Pulmonary artery endothelial cell (primary cell): ENCODE data around the gene LAMA3. TPM values are rescaled to one million over a fixed set of nuclear protein-coding genes. Genes with fewer than 3 reads are reported as not detected.

ENCODE experiments used
- DNase-seq: peaks from one replicate; pipeline ENCODE4 v3.0.0-alpha.2; 2011; ENCODE audit warnings: low read depth, low spot score
- total RNA-seq: library from RNA; depleted of rRNA; stranded (reverse); fragments of >200 nt; gene quantifications from 2 replicates; pipeline ENCODE4 v1.2.3, GENCODE V29; 2014

Gene LAMA3
- total RNA-seq, 1 donor from 2014 or later: 5.5 TPM

- no peak for DNase-seq
Observed at GRCh38 chr18:23669804-23670405, 19.3 kb upstream of the LAMA3 start.

- DNase-seq: no peak
Observed at GRCh38 chr18:23671564-23671963, 17.7 kb upstream of the LAMA3 start.

DNA sequence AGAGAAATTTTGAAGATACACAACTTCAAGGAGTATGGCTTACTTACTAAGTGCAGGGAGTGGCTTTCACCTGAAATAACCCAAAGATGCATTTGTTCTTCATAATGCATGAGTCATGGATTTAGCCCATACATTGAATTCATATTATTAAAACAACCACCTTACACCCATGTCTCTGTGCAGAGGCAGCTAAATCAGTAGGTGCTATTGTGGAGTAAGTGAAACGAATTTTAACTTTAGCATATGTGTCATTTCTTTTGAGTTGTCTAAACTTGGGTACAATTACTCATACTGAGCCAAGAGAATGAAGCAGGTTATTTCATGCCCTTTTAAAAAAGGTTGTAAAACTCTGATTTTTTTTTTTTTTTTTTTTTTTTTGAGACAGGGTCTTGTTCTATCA is 15.5 kb upstream of the LAMA3 start:
- DNase-seq: no peak

DNA sequence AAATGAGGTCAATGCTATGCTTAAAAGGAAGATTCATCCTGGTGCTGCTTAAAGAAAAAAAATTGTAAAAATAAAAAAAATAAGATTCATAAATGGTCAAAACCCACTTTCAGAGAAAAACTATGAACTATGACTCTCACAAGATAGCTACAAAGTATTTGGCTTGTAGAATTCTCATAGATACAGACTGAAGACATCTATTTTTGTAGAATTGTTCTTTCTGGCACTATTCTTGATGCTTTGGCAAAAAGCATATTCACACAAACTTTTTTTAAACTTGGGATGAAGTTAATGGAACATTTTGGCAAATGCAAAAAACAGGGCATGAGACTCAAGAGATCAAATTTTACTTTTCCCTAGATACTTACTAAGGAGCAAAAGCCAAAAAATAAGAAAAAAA is 14.0 kb upstream of the LAMA3 start:
- DNase-seq: no peak

DNA sequence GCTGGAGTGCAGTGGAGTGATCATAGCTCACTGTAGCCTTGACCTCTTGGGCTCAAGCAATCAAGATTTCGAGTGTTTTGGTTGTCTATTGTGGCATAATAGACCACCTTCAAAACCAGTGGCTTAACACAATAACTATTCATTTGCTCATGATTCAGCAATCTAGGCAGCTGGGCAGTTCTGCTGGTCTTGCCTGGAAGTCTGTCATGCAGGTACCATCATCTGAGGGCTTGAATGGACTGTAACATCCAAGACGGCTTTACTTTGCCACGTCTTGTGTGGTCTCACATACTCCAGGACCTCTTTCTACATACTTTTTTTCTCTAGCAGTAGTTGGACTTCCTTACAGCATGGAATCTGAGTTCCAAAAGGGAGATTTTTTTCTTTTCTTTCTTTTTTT is 13.4 kb upstream of the LAMA3 start:
- no peak for DNase-seq

GRCh38 chr18:23682045-23682444 is 7.2 kb upstream of the LAMA3 start:
- no peak for DNase-seq

DNA sequence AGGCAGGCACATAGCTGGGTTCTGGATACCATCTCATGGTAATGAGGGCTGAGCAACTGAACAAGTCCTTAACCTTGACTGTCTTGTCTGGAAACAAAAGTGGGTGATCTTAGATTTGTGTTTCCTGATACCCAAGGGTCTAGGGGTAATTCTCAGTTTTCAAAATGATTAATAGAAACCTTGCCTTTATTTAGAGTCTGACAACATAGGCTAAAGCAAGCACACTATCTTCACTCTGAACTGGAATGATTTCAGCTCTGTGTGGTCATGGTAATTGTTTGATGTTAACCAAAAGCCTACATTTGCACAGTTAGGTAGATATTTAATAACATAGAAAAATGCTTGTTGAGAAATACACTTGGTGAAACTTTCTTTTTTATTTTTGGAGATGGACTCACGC is 6.8 kb upstream of the LAMA3 start:
- DNase-seq: no peak

- DNase-seq: no peak
Observed at GRCh38 chr18:23683155-23683554, 6.1 kb upstream of the LAMA3 start.

DNA sequence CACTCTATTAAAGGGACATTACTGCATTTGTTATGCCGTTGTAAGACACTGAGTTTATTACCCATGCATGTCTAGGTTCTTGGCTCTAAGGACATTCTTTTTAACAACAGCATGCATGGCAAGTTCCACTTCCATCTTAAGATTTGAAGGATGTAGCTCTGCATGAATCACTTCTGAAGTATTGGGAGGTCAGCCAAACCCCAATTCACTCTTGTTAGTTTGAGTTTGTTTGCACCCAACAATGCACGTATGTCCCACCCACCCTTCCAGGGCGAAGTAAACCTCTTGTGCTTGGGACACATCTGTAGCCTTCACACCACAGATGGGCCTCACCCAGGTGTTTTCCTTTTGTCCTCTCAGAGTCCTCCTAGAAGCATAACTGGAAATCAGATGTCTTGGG is 5.6 kb upstream of the LAMA3 start:
- DNase-seq: no peak

DNA sequence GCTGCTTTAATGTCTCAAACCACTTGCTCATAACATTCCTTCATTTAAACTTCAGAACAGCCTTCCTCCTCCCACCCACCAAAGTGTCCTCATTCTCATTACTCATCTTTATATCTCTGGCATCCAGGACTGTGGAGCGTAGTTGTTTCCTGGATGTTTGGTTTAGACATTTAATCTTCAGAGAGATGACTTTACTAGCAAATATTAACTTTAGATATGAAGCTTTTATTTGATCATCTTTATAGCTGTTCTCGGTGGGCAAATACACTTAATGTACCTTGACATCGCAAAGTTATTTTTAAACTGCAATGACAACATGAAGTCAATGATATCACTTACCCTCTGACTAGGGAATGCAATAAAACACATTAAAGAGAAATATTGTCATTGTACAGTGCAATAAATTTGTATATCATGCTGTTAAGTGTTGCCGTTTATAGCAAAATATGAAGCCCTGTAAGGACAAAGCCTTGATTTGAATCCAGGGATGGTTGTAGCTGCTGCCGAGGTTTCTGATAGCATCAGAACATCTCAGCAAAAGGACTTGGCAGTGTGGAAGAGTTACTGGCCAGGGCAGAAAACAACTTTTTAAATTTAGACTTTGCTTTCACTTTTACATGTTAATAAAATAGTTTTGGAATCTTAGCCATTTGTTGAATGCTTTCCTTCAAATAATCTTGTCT is 4.6 kb upstream of the LAMA3 start:
- no peak for DNase-seq

DNA sequence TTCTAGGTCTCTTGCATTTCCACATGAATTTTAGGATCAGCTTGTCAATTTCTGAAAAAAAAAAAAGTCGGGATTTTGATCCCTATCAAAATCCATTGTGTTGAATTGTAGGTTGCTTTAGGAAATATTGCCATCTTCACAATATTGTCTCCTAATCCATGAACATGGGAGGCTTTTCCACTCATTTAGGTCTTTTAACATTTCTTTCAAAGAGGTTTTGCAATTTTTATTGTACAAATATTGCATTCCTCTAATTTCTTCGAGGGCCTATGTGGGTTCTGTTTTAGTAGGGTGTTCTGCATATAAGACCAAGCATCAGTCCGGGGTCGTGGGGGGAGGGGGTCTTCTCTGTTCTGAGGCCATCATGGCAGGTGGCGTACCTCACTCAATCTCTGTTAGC is 725 bp upstream of the LAMA3 start:
- no peak for DNase-seq

GRCh38 chr18:23689616-23690504 is 607 bp downstream of the LAMA3 start:
- no peak for DNase-seq

DNA sequence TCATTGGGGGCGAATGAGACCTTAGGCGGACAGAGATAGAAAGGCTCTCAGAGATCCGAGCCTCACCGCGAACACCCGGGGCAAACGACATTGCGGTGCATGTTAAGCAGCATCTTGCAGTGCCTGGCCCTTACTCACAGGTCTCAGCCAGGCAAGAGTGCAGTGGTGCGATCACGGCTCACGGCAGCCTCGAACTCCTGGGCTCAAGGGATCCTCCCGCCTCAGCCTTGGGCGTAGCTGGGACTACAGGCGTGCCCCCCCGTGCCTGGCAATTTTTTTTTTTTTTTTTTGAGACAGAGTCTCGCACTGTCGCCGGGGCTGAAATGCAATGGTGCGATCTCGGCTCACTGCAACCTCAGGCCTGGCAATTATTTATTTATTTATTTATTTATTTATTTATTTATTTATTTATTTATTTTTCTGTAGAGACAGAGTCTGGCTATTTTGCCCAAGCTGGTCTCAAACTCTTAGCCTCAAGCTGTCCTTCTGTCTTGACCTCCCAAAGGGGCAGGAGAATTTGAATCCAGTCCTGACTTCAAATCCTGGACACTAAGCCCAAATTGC is 1.3 kb downstream of the LAMA3 start:
- no peak for DNase-seq

DNA sequence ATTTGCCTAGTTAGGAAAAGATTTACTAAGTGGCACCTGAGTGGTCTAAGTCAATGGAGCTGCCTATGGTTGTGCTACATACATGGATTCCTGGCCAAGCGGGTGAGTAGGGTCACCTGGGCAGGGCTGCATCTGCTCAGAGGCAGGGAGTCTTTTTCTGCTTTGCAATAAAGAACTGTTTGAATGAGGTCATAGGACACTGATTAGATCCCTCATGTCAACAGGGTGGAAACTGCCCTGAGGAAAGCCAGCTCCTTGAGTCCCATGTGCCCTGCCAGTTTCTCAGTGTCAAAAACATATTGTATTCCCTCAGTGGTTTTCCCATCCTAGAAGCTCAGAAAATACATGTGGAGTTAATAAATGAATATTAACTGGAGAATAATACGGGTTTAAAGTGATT is 4.6 kb downstream of the LAMA3 start:
- no peak for DNase-seq

DNA sequence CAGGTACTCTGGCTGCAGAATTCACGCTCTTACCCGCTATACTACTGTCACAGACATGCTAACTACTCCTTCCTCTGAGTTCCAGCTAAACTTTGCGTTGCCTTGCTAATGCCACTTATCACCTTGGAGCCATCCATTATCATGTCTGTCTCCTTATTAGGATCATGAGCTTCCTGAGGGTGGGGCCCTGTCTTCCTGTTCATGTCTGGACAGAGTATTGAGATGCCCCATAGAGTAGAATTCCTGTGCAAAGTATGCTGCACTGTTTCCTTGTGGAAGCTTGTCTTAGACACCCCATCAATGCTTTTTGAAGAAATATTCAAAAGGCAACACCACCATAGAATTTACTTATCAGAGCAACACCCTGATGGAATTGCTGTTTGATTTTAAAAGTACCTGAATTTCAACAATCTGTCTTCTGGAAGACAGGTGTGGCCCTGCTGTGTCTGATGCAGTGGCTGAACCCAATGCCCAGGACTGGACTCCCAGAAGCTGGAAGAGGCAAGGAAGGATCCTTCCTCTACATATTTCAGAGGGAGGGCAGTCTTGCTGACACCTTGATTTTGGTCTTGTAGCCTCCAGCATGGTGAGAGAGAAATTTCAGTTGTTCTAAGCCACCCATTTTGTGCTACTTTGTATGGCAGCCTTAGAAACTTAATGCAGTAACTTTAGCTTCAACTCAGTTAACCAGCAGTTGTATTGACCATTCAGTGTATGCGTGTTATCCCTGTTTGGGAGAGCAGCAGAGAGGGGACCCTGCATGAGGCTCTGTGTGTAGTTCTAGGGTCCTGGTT is 5.6 kb downstream of the LAMA3 start:
- DNase-seq: no peak

GRCh38 chr18:23701017-23701416 is 11.8 kb downstream of the LAMA3 start:
- no peak for DNase-seq

DNA sequence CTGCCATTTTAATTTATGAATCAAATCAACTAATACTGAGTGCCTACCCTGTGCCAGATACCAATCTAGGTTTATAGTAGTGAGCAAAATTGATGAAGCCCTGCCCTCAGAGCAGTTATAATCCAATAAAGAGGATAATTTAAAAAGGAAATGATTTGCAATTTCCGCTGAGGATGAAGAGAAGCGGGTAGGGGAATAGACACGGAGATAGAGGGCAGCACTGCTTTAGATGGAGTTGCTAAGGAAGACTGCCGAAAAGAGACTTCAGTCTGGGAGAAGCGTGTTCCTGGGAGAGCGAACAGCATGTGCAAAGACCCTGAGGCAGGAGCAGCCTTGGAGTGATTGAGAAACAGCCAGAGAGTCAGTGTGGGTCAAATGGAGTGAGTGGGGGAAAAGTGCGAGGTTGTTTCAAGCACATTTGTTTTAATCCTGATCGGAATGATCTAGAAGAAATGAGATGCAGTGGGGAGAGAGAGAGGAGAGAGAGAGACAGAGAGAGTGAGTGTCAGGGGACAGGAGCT is 12.4 kb downstream of the LAMA3 start:
- no peak for DNase-seq

- no peak for DNase-seq
Observed at GRCh38 chr18:23702606-23703005, 13.4 kb downstream of the LAMA3 start.

- DNase-seq: no peak
Observed at GRCh38 chr18:23703057-23703986, 14.1 kb downstream of the LAMA3 start.

DNA sequence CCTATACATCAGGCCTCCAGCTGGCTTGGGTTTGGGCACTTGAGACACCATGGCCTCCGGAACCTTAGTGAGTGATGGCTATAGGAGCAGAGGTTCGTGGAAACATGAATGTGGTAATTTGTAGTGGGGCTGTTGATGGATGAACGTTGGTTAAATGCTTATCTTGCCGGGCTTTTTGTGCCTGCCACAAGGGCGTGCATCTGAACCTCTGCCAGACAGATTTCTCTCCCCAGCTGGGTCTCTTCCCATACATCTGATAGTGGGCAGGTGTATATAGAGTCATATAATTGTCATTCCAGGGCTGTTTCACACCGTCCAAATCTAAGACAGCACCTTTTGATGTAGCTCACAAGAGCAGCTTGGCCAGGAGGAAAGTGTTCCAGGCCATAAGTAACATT is 14.7 kb downstream of the LAMA3 start:
- DNase-seq: no peak
